GM18508 (cell line): ENCODE results near the gene ZNG1B.
"Not testable (repeated sequence)": the region's sequence is repeated elsewhere in the genome, so short reads cannot be mapped to it uniquely, and the experiment has no call there.

Experiments
- ATAC-seq: cut with Tn5 transposase; IDR thresholded peaks from one replicate; pipeline ENCODE4 v1.9.1; 2021; ENCODE audit warnings: moderate number of reproducible peaks; ENCODE audit not compliant: insufficient read depth, unreplicated experiment

Gene ZNG1B

DNA sequence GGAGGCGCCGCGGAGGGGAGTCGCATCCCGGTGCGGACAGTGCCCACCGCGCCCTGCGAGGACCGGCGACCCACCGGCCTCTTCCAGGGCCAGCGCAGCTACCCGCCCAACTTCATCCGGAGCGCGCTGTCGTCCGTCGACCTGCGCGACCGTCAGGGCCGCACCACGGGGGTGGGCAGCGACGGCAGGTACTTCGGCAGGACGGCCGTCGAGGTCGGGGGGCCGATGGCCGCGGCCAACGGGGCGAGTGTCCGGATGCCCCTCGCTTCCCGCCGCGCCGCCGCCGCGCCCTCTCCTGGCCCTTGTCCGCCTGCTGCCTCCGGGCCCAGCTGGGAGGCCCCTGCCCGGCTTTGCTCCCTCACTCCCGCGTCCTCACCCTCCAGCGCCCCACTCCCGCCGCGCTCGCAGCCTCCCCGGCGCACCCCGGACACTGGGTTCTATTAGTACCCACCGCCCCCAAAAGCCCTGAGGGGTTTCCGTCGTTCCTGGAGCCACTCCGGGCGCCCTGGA, 104.5 kb downstream of the ZNG1B start:
- not testable (repeated sequence) for ATAC-seq

DNA sequence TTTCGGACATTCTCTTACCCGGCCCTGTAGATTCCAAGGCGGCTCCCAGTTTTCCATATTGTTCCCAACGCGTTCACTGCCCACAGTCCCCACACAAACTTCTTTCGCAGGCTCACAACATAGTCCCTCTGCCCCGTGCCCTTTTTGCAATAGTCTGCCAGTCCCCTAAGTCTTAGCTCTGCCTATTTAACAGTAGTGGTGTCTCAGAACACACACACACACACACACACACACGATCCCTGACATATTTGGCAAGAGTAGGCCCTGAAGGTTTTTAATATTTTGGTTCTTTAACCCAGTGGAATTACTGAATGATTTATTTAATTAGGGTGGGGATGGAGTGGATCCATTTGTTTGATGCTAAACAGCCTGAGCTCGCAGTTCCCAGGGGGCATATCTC, 105.0 kb downstream of the ZNG1B start:
- not testable (repeated sequence) for ATAC-seq
